HL-60/S4 treated with retinoic acid at 250 ng/mL for 4 days and 3 days (cell line): ENCODE results near the gene GTF3C2.
"Not testable (repeated sequence)": the region's sequence is repeated elsewhere in the genome, so short reads cannot be mapped to it uniquely, and the experiment has no call there.

Source experiments
- in situ Hi-C: fragments of 300-500 bp; cut with MboI; formaldehyde crosslinking; loops from 2 replicates; pipeline ENCODE4 v1.7.0; 2022; ENCODE audit warnings: low sequenced_read_pairs

GTF3C2 gene

GRCh38 chr2:27323596-27324285, 32.8 kb downstream of the GTF3C2 start:
- in situ Hi-C loops: no loop called here

GRCh38 chr2:27322766-27323595, 33.6 kb downstream of the GTF3C2 start, which contains the start of gene MPV17:
Gene MPV17, minus strand, starts transcription at chr2:27323097. Its CDS starts 580 bp downstream, at chr2:27322517.
- in situ Hi-C loops: no loop called here

- in situ Hi-C loops: no loop called here
Measured at GRCh38 chr2:27322301-27322765, 34.2 kb downstream of the GTF3C2 start.

- in situ Hi-C loops: no loop called here
Measured at GRCh38 chr2:27320958-27321543, 35.5 kb downstream of the GTF3C2 start.

GRCh38 chr2:27319839-27320238, 36.7 kb downstream of the GTF3C2 start:
- in situ Hi-C loops: not testable (repeated sequence)

GRCh38 chr2:27316655-27317412, 39.7 kb downstream of the GTF3C2 start:
- in situ Hi-C loops: no loop called here

GRCh38 chr2:27315122-27315521, 41.4 kb downstream of the GTF3C2 start:
- in situ Hi-C loops: no loop called here

- in situ Hi-C loops: no loop called here
Measured at GRCh38 chr2:27314709-27315108, 41.9 kb downstream of the GTF3C2 start.

GRCh38 chr2:27313882-27314645, 42.5 kb downstream of the GTF3C2 start:
- in situ Hi-C loops: no loop called here

GRCh38 chr2:27312152-27312551, 44.4 kb downstream of the GTF3C2 start:
- in situ Hi-C loops: no loop called here

- in situ Hi-C loops: no loop called here
Measured at GRCh38 chr2:27309651-27310050, 46.9 kb downstream of the GTF3C2 start.

GRCh38 chr2:27308359-27308881, 48.1 kb downstream of the GTF3C2 start, which contains the start of gene UCN:
Gene UCN, minus strand, starts transcription at chr2:27308445. Its CDS starts 550 bp downstream, at chr2:27307895.
- in situ Hi-C loops: no loop called here

GRCh38 chr2:27307545-27308358, 48.8 kb downstream of the GTF3C2 start:
- in situ Hi-C loops: no loop called here

GRCh38 chr2:27307287-27307544, 49.3 kb downstream of the GTF3C2 start:
- in situ Hi-C loops: no loop called here

GRCh38 chr2:27306573-27307286, 49.8 kb downstream of the GTF3C2 start:
- in situ Hi-C loops: no loop called here

GRCh38 chr2:27306136-27306535, 50.4 kb downstream of the GTF3C2 start:
- in situ Hi-C loops: no loop called here

- in situ Hi-C loops: no loop called here
Measured at GRCh38 chr2:27305516-27305915, 51.0 kb downstream of the GTF3C2 start.

GRCh38 chr2:27304488-27305240, 51.9 kb downstream of the GTF3C2 start:
- in situ Hi-C loops: no loop called here
